Glutamatergic neuron (in vitro differentiated cells): ENCODE measurements around the gene KLHDC3. TPM values are rescaled to one million over a fixed set of nuclear protein-coding genes. Genes with fewer than 3 reads are reported as not detected.

Experiments
- DNase-seq: peaks from one replicate; pipeline ENCODE4 v3.0.0; 2022
- H3K27ac Mint-ChIP-seq: one replicate; pipeline ENCODE4 v1.8.0; 2020; ENCODE audit warnings: mild to moderate bottlenecking, mixed read lengths, inconsistent platforms; ENCODE audit not compliant: unreplicated experiment
- H3K27me3 Mint-ChIP-seq: one replicate; pipeline ENCODE4 v1.8.0; 2020; ENCODE audit warnings: mild to moderate bottlenecking, moderate library complexity, mixed read lengths, inconsistent platforms; ENCODE audit not compliant: unreplicated experiment
- H3K36me3 Mint-ChIP-seq: one replicate; pipeline ENCODE4 v1.8.0; 2020; ENCODE audit warnings: mild to moderate bottlenecking, mixed read lengths, inconsistent platforms; ENCODE audit not compliant: unreplicated experiment
- H3K4me1 Mint-ChIP-seq: one replicate; pipeline ENCODE4 v1.8.0; 2020; ENCODE audit warnings: mild to moderate bottlenecking, low read depth, mixed read lengths, inconsistent platforms; ENCODE audit not compliant: unreplicated experiment
- H3K4me3 Mint-ChIP-seq: one replicate; pipeline ENCODE4 v1.8.0; 2020; ENCODE audit warnings: mild to moderate bottlenecking, mixed read lengths, inconsistent platforms; ENCODE audit not compliant: unreplicated experiment
- H3K9me3 Mint-ChIP-seq: one replicate; pipeline ENCODE4 v1.8.0; 2020; ENCODE audit warnings: mild to moderate bottlenecking, moderate library complexity, mixed read lengths, inconsistent platforms; ENCODE audit not compliant: unreplicated experiment
- total RNA-seq: library from RNA; stranded (reverse); fragmentation: NEBNext Ultra II Directional; extraction: Animal tissue kit (Norgen Biotek cat#: 25700); gene quantifications from one replicate; pipeline ENCODE4 v1.2.1, GENCODE V29; 2021; ENCODE audit not compliant: unreplicated experiment
- TF ChIP-seq, protein P1 (sequence below): fragments of 200-600 bp; sonication (generic); IDR thresholded peaks from one replicate; pipeline ENCODE4 v1.5.0; 2021; ENCODE audit not compliant: partially characterized antibody, unreplicated experiment

KLHDC3 gene
- total RNA-seq, 1 donor from 2014 or later = 119 TPM

DNA sequence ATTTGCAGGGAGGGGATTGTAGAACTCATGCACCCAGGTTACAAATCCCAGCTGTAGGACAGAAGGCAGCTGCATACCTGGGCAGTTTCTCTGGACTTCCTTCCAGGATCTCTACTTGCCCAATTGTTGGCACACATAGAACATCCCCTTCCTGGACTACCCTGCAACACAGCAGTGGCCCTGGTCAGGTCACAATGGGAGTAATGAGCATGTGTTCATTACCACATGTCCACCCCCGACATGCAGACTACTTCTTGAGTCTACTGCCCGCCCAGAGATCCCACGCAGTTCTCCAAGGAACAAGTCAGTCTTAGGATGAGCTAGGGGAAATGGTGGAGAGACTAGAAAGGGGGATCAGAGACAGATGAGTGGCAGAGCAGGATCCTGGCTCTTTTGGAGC, 40.1 kb upstream of the KLHDC3 start:
- Mint-ChIP-seq H3K4me3 (no peak overlapping the region), H3K4me1 (peaks cover 3% of the 10 kb centered on the region), H3K27ac (no peak overlapping the region), H3K36me3 (no peaks in the 10 kb centered on the region), H3K9me3 (no peaks in the 10 kb centered on the region), H3K27me3 (peaks cover 2% of the 10 kb centered on the region)
- TF ChIP-seq, protein P1, sequence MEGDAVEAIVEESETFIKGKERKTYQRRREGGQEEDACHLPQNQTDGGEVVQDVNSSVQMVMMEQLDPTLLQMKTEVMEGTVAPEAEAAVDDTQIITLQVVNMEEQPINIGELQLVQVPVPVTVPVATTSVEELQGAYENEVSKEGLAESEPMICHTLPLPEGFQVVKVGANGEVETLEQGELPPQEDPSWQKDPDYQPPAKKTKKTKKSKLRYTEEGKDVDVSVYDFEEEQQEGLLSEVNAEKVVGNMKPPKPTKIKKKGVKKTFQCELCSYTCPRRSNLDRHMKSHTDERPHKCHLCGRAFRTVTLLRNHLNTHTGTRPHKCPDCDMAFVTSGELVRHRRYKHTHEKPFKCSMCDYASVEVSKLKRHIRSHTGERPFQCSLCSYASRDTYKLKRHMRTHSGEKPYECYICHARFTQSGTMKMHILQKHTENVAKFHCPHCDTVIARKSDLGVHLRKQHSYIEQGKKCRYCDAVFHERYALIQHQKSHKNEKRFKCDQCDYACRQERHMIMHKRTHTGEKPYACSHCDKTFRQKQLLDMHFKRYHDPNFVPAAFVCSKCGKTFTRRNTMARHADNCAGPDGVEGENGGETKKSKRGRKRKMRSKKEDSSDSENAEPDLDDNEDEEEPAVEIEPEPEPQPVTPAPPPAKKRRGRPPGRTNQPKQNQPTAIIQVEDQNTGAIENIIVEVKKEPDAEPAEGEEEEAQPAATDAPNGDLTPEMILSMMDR = no peak
- no peak for DNase-seq

DNA sequence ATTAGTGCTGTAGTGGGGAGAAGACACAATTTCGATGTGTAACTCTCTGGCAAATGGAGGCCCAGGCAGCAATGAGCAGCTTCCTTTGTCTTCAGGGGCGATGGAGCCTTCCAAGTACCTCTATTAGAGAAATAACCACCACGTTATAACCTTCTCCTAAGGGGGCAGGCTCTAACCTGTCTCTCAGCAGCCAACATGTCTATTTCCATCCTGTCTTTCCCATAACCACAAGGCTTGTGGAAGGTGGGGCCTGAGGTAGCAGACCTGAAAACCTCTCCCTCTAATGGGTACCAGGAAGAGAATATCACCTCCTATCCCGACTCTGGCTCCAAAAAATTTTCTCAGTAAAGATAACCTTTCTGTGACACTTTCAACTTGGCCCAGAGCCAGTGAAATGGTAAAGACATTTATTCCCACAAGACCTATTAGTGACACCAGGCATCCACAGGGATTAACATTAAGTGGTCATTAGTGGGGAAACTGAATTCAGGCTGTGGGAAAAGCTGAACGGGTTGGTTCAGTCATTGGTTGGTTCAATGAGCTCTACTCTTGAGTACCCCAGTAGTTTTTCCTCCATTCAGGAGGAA, 39.0 kb upstream of the KLHDC3 start:
- Mint-ChIP-seq H3K4me3 (no peak overlapping the region), H3K27ac (no peak overlapping the region), H3K36me3 (no peaks in the 10 kb centered on the region), H3K27me3 (peaks cover 4% of the 10 kb centered on the region), H3K9me3 (peaks cover 4% of the 10 kb centered on the region), H3K4me1 (peaks cover 9% of the 10 kb centered on the region)
- no peak for DNase-seq
- TF ChIP-seq, protein P1 = no peak

DNA sequence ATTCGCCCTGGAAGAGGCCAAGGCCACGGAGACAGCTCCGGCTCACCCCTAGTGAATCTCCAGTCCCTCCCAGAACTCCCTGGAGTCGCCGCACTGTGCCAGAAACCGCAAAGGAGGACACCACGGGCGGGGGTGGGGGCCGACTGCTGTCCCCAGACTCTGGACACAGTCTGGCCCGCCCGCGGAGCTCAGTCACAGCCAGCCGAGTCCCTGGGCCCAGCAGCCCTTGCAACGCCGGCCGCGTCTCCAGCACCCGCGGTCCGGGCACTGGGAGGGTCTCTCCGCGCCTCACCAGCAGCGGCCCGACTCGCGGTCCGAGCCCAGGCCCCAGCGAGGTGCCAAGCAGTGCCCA, 35.6 kb upstream of the KLHDC3 start:
- peaks cover 9% of the 10 kb centered on the region for H3K4me1 Mint-ChIP-seq
- peak; percentile 47 for DNase-seq
- H3K27ac Mint-ChIP-seq = no peak overlapping the region
- H3K4me3 Mint-ChIP-seq = peak overlapping the region; percentile 90
- peaks cover 4% of the 10 kb centered on the region for H3K9me3 Mint-ChIP-seq
- peaks cover 5% of the 10 kb centered on the region for H3K27me3 Mint-ChIP-seq
- TF ChIP-seq, protein P1 = no peak
- no peaks in the 10 kb centered on the region for H3K36me3 Mint-ChIP-seq

DNA sequence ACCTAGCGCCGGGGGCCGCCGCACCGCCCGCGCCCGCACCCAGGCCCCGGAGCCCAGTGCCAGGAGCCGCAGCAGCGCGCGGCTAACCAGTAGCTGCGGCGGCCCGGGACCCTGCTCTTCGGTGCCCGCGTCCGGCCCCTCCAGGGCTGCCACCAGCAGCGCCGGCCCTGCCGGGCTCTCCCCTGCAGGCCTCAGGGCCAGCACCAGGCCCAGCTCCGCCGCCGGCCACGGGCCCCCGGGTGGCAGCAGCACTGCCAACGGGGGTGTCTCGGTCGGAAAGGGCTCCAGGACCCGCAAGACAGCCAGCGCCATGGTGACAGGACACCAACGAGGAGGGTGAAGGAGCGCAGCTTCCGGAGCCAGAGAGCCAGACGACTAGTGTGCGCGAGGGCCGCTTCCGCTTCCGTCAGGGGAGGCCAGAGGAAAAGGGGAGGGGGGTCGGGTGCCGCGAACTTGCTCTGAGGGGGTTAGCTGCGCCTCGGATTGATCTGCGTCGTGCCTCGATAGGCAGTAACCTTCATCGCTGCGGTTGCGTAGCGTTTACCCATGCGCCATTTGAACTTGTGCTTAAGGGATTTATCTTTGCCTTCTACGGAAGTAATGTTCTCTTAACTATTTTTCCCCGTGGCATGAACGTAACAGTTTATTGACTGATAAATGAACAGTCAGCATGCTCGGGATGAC, 35.1 kb upstream of the KLHDC3 start, which contains the start of gene PEX6:
PEX6 (minus strand) TSS at position 343 of the 684 bp plus-strand sequence; CDS start at position 312, 31 bp downstream.
- Mint-ChIP-seq H3K27ac (peak within 1 kb of the TSS; percentile 85), H3K4me3 (peak within 1 kb of the TSS; percentile 96), H3K4me1 (peaks cover 10% of the 10 kb centered on the region), H3K27me3 (peaks cover 5% of the 10 kb centered on the region), H3K36me3 (no peaks in the 10 kb centered on the region), H3K9me3 (peaks cover 4% of the 10 kb centered on the region)
- TF ChIP-seq, protein P1 = no peak
- peak; percentile 94 for DNase-seq

DNA sequence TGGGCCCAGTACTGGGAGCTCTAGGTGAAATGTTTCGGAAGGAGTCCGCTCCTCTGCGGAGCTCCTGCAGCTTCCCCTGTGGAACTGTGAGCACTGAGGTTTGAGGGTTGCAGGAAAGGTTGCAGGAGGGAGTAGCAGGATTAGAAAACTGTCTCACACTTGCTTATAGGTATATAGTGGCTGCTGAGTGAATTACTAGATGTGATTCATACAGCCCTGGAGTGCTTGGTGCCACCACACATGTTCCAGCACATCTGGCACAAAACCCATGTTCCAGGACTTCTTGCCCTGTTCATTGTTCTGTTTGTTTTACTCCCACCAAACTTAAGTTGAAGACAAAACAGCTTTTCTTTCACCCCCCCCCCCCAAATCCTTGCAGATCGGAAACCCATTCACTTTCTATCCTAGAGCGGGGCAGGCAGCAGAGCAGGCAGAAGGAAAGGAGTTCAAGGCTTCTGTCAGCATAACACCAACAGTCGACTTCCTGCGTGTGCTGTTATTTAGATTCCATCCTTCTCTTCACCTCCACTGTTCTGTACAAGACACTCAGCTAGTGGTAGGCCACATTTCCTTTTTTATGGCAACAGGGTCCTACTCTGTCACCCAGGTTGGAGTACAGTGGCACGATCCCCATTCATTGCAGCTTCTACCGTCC, 34.4 kb upstream of the KLHDC3 start:
- peak overlapping the region; percentile 96 for H3K4me3 Mint-ChIP-seq
- no peaks in the 10 kb centered on the region for H3K36me3 Mint-ChIP-seq
- DNase-seq = no peak
- H3K27me3 Mint-ChIP-seq = peaks cover 5% of the 10 kb centered on the region
- H3K4me1 Mint-ChIP-seq = peaks cover 10% of the 10 kb centered on the region
- TF ChIP-seq, protein P1 = no peak
- H3K27ac Mint-ChIP-seq = peak overlapping the region; percentile 85
- H3K9me3 Mint-ChIP-seq = peaks cover 4% of the 10 kb centered on the region
